SK-N-SH (cell line): Measurements from ENCODE around the gene TINAGL1.

Source experiments
- GATA2 ChIP-seq: sonication (generic); formaldehyde crosslinking; IDR thresholded peaks from 2 replicates; pipeline ENCODE4 v1.5.0; 2020; ENCODE audit warnings: mild to moderate bottlenecking, missing genetic modification reagents
- POLR2AphosphoS5 ChIP-seq: IDR thresholded peaks from 2 replicates; pipeline ENCODE4 v1.6.1; 2012; ENCODE audit warnings: low read depth, low read length
- REST ChIP-seq: IDR thresholded peaks from 2 replicates; pipeline ENCODE4 v1.6.1; 2012; ENCODE audit warnings: mild to moderate bottlenecking, low read depth, low read length, moderate library complexity
- TF ChIP-seq, protein P1 (sequence below): IDR thresholded peaks from 2 replicates; pipeline ENCODE4 v1.4.0; 2012; ENCODE audit warnings: low read depth, borderline replicate concordance

GRCh38 chr1:31556481-31557006, 19.8 kb upstream of the TINAGL1 start:
- TF ChIP-seq POLR2AphosphoS5 (no peak), GATA2 (no peak), REST (no peak)
- TF ChIP-seq, protein P1, sequence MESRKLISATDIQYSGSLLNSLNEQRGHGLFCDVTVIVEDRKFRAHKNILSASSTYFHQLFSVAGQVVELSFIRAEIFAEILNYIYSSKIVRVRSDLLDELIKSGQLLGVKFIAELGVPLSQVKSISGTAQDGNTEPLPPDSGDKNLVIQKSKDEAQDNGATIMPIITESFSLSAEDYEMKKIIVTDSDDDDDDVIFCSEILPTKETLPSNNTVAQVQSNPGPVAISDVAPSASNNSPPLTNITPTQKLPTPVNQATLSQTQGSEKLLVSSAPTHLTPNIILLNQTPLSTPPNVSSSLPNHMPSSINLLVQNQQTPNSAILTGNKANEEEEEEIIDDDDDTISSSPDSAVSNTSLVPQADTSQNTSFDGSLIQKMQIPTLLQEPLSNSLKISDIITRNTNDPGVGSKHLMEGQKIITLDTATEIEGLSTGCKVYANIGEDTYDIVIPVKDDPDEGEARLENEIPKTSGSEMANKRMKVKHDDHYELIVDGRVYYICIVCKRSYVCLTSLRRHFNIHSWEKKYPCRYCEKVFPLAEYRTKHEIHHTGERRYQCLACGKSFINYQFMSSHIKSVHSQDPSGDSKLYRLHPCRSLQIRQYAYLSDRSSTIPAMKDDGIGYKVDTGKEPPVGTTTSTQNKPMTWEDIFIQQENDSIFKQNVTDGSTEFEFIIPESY: no peak
